ENCODE data around the gene APBA2.
"Not testable (repeated sequence)": the region's sequence is repeated elsewhere in the genome, so short reads cannot be mapped to it uniquely, and the experiment has no call there.

The APBA2 gene

GRCh38 chr15:29159771-29160455 lies 274.1 kb downstream of the APBA2 start:
- DNase-seq (ENCODE audit: low read depth in 2 of 2) = no peak

- no peak for DNase-seq (ENCODE audit: low read depth in 2 of 2)
Measured at GRCh38 chr15:29162411-29162810, 276.6 kb downstream of the APBA2 start.

- DNase-seq (ENCODE audit: low read depth in 2 of 2) = not testable (repeated sequence)
Measured at GRCh38 chr15:29167122-29167521, 281.3 kb downstream of the APBA2 start.

Data from stimulated activated CD4-positive, alpha-beta T cell treated with anti-CD3 and anti-CD28 coated beads, Interleukin-1b, Interleukin-23, amount 100 ng/mL, for 1 hour (primary cell).